Urinary bladder (tissue), 4 donors: ENCODE data around the gene KRTAP12-1. TPM values are rescaled to one million over a fixed set of nuclear protein-coding genes. Genes with fewer than 3 reads are reported as not detected.

Source experiments
- DNase-seq: peaks from one replicate; pipeline ENCODE4 v3.0.0-alpha.2; 2015; ENCODE audit errors: extremely low spot score
- H3K27ac ChIP-seq: one replicate; pipeline ENCODE4 v1.5.1; 2013; ENCODE audit warnings: low read depth, mild to moderate bottlenecking, moderate library complexity
- H3K36me3 ChIP-seq: one replicate; pipeline ENCODE4 v1.6.1; 2013; ENCODE audit warnings: mild to moderate bottlenecking, moderate library complexity; ENCODE audit not compliant: insufficient read depth
- H3K4me1 ChIP-seq: one replicate; pipeline ENCODE4 v1.6.1; 2013; ENCODE audit warnings: mild to moderate bottlenecking, moderate library complexity; ENCODE audit not compliant: insufficient read depth
- H3K4me3 ChIP-seq: one replicate; pipeline ENCODE4 v1.5.1; 2013; ENCODE audit warnings: low read depth, low read length
- WGBS: extraction: QIAGEN DNeasy Blood & Tissue Kit; methylation state at CpG from one replicate; pipeline ENCODE4 v1.1.7; 2013; 5-methylcytosine and 5-hydroxymethylcytosine counted together
- polyA plus RNA-seq: library from polyadenylated mRNA; stranded (reverse); fragments of 200-250 nt; gene quantifications from one replicate; pipeline ENCODE4 v1.2.3, GENCODE V29; 2013
- total RNA-seq: library from RNA; depleted of rRNA; stranded (reverse); fragments of >200 nt; gene quantifications from one replicate; pipeline ENCODE4 v1.2.3, GENCODE V29; 2014
- donor health status: healthy with polysubstance abuse.
- donor health status: healthy.

The KRTAP12-1 gene, protein sequence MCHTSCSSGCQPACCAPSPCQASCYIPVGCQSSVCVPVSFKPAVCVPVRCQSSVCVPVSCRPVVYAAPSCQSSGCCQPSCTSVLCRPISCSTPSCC
- total RNA-seq: not detected
- not detected for polyA plus RNA-seq

DNA sequence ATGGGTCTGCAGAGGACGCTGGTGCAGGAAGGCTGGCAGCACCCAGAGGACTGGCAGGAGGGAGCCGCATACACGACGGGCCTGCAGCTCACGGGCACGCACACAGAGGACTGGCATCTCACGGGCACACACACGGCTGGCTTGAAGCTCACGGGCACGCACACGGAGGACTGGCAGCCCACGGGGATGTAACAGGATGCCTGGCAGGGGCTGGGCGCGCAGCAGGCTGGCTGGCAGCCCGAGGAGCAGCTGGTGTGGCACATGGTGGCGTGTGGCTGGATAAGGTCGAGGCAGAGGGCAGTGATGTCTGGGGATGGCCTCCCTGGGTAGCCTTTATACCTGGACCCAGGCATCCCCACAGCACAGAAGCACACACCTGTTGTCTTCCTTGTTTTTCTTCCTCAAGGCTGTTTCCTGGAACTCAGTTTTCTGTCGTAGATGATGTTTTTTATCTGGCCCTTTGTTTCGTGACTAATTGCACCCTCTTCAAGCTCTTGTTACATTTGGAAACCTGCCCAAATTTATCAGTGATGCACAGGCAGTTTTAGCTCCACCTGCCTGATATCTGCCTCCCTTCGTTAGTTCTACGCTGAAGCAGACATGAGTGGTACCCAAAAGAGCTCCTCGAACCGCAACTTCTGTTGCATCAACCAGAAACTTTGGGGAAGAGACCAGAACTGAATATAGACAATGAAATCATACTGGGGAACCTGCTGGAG lies at the start of gene KRTAP12-1:
TSS of gene KRTAP12-1 (minus strand) at position 303 of the 719 bp plus-strand sequence. CDS start at position 263, 40 bp downstream.
- no peaks in the 10 kb centered on the region for H3K4me1 ChIP-seq
- no peak within 1 kb of the TSS for H3K4me3 ChIP-seq
- no peaks in the 10 kb centered on the region for H3K36me3 ChIP-seq
- no peak within 1 kb of the TSS for H3K27ac ChIP-seq
- no peak for DNase-seq
- 75% methylated on average over 23 of the region's 23 CpGs for WGBS

DNA sequence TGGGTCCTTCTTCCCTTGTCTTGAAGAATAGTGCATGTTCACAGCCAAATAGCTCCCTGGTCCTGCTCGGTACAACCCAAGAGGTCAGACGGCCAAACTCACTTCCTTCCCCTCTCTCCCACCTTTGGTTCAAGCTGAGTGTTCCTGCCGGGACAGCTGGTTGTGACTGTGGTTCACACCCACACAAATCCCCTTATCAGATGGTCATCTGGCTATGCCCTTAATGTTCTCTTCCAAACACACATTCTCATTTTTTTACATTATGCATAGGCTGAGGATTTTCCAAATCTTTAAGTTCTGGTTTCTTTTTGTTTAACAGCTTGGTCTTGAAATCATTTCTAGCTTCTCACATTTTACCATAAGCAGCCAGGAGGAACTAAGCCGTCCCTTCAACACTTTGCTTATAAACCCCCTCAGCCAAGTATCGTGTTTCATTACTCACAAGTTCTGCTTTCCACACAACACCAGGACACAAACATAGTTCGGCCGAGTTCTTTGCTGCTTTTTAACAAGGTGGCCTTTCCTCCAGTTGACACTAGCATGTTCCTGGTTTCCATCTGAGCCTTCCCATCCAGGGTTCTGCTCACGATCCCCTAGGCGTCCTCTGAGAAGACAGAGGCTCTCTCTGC lies 49.1 kb upstream of the KRTAP12-1 start:
- Histone ChIP-seq H3K4me1 (no peaks in the 10 kb centered on the region), H3K4me3 (no peak overlapping the region), H3K36me3 (no peaks in the 10 kb centered on the region), H3K27ac (no peak overlapping the region)
- WGBS: 22% methylated on average over 9 of the region's 9 CpGs
- DNase-seq: no peak

DNA sequence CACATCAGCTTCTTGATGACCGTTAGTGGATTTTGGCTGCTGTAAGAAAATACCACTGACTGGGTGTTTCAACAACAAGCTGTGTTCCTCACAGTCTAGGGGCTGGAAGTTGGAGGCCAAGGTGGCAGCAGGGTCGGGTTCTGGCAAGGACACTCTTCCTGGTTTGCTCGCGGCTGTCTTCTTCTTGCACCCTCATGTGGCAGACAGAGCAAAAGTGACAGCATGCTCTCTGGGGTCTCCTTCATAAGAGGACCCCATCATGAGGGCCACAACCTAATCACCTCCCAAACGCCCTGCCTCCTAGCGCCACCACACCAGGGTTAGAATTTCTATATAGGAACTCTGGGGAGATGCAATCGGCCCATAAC lies 48.0 kb upstream of the KRTAP12-1 start:
- H3K4me1 ChIP-seq: no peaks in the 10 kb centered on the region
- DNase-seq: no peak
- 92% methylated on average over 7 of the region's 7 CpGs for WGBS
- no peak overlapping the region for H3K27ac ChIP-seq
- H3K4me3 ChIP-seq: no peak overlapping the region
- H3K36me3 ChIP-seq: no peaks in the 10 kb centered on the region

DNA sequence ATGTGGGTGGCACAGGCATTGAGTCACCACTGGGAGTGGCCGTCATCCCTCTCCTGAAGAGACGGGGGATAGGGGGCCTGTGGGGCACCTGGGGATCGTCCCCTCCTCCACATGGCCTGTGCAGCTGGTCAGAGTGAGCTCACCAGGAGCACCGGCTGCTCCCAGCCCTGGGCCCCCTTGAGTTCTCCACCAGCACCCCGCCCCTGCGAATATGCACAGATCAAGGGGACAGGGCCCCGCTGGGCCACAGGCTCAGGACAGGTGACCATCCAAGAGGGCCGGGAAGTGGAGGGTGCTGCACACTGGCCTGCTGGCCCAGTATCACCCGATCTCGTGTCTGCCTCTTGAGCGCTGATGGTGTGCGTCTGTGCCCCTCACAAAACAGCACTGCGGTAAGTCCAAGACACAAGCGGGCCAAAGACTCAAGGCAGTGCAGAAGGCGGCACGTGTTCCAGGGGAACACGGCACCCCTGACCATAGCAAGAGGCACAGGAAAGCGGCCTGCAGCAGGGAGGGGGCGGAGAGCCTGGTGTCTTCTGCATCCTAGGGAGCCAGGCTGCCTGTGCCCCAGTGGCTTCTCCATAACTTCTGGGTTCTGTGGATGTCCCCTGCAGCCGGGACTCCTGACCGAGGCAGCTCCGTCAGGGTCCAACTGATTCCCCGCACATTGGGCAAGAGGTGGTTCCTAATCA lies 47.5 kb upstream of the KRTAP12-1 start:
- H3K36me3 ChIP-seq: no peaks in the 10 kb centered on the region
- H3K4me3 ChIP-seq: no peak overlapping the region
- DNase-seq: no peak
- H3K4me1 ChIP-seq: no peaks in the 10 kb centered on the region
- 91% methylated on average over 23 of the region's 23 CpGs for WGBS
- no peak overlapping the region for H3K27ac ChIP-seq

DNA sequence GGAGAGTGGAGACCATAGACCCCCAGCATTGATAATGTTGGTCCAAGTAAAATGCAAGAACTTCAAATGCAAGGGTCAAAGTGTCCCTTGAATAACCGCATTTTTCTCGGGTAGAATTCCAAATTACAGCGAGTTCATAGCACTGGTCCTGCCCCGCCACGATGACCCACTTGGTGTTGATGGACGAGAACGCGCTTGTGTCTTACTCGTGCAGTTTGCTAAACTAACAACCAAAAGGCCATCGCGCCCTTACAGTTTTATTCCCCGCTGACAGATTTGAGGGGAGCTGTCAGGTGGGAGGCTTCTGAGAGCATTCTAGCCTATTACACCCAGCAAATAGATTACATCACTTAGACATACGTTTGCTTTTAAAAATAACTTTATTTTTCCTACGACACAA lies 46.8 kb upstream of the KRTAP12-1 start:
- Histone ChIP-seq H3K4me1 (no peaks in the 10 kb centered on the region), H3K27ac (no peak overlapping the region), H3K36me3 (no peaks in the 10 kb centered on the region), H3K4me3 (no peak overlapping the region)
- DNase-seq: no peak
- 83% methylated on average over 14 of the region's 14 CpGs for WGBS

DNA sequence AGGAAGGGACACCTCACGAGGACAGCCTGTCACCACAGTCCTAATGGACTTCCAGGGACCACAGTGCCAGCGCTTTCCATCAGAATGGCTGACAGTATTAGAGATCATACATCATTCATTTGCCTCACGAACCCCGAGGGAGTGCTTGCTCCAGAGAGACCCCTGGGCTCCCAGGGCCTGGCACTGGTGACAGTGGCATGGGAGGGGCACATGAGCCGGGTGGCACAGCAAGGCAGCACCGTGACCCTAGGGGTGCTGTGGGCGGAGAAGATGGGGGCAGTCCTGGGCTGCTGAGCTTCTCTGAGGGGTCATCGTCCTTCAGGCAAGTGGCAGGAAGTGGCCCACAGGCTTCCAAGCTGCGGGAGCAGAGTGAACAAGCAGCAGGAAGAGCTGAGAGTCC lies 45.8 kb upstream of the KRTAP12-1 start:
- H3K4me3 ChIP-seq: no peak overlapping the region
- no peaks in the 10 kb centered on the region for H3K36me3 ChIP-seq
- no peak overlapping the region for H3K27ac ChIP-seq
- no peak for DNase-seq
- 76% methylated on average over 9 of the region's 9 CpGs for WGBS
- no peaks in the 10 kb centered on the region for H3K4me1 ChIP-seq

DNA sequence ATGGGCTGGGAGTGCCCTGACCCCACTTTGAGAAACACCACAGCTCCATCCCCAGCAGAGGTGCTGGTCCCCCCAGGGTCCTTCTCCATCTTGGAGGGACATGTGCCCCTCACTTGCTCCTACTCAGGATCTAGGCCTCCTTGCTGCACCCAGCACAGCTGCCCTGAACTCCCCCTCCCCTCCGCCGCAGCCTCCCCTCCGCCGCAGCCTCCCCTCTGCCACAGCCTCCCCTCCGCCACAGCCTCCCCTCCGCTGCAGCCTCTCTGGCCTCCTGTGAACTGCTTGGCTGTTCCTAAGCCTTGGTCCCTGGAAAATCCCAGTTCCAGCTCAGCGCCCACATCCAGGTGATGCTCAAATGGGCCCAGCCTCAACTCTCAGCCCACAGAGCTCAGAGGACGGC lies 45.4 kb upstream of the KRTAP12-1 start:
- no peak overlapping the region for H3K4me3 ChIP-seq
- no peak for DNase-seq
- 93% methylated on average over 8 of the region's 8 CpGs for WGBS
- H3K4me1 ChIP-seq: no peaks in the 10 kb centered on the region
- H3K36me3 ChIP-seq: no peaks in the 10 kb centered on the region
- H3K27ac ChIP-seq: no peak overlapping the region

DNA sequence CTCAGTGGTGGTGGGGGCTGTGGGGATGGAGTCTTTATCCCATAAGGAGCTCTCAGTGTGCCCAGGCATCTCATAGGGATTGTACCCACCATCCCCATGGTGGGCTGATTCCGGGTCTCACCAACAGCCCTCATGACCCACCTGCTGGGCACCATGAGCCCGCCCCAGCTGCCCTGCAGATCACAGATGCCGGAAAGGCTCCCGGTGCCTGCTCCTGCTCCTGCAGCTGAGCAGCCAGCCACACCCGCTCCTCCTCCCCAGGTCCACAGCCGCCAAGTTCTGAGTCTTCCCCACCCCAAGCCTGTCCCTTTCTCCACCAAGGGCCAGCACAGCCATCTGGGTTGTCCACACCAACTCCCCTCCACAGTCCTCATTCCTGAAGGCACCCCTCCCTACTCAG lies 44.9 kb upstream of the KRTAP12-1 start:
- 74% methylated on average over 6 of the region's 6 CpGs for WGBS
- Histone ChIP-seq H3K4me1 (no peaks in the 10 kb centered on the region), H3K36me3 (no peaks in the 10 kb centered on the region), H3K4me3 (no peak overlapping the region), H3K27ac (no peak overlapping the region)
- DNase-seq: no peak

DNA sequence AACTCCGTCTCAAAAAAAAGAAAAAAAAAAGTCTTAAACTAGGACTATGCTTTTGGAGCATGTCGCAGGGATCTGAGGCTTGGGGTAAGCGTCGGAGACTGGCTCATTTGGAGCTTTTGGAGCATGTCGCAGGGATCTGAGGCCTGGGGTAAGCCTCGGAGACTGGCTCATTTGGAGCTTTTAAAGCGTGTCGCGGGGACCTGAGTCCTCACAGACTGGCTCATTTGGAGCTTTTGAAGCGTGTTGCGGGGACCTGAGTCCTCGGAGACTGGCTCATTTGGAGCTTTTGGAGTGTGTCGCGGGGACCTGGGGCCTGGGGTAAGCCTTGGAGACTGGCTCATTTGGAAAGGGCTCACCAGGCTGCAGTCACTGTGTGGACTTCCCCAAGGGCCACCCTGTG lies 43.0 kb upstream of the KRTAP12-1 start:
- Histone ChIP-seq H3K36me3 (no peaks in the 10 kb centered on the region), H3K27ac (no peak overlapping the region), H3K4me3 (no peak overlapping the region), H3K4me1 (no peaks in the 10 kb centered on the region)
- DNase-seq: no peak
- 89% methylated on average over 14 of the region's 14 CpGs for WGBS

DNA sequence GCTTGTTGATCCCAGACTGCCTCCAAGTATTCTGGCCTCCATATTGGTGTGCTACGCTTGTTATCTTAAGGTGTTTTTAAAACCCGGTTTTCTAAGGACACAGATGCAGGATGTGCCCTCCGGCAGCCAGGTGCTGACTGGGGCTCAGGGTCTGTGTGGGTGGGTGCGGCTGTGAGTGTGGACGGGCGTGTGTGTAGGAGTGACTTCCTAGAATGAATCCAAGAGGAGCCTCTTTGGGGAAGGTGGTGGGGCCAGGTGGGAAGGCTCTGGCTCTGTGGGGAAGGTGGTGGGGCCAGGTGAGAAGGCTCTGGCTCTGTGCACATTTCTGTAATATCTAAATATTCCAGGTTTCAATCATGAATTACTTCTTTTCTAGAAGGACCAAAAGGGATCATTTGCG lies 42.2 kb upstream of the KRTAP12-1 start:
- no peak for DNase-seq
- no peaks in the 10 kb centered on the region for H3K4me1 ChIP-seq
- H3K27ac ChIP-seq: no peak overlapping the region
- no peaks in the 10 kb centered on the region for H3K36me3 ChIP-seq
- no peak overlapping the region for H3K4me3 ChIP-seq
- WGBS: 89% methylated on average over 7 of the region's 7 CpGs

DNA sequence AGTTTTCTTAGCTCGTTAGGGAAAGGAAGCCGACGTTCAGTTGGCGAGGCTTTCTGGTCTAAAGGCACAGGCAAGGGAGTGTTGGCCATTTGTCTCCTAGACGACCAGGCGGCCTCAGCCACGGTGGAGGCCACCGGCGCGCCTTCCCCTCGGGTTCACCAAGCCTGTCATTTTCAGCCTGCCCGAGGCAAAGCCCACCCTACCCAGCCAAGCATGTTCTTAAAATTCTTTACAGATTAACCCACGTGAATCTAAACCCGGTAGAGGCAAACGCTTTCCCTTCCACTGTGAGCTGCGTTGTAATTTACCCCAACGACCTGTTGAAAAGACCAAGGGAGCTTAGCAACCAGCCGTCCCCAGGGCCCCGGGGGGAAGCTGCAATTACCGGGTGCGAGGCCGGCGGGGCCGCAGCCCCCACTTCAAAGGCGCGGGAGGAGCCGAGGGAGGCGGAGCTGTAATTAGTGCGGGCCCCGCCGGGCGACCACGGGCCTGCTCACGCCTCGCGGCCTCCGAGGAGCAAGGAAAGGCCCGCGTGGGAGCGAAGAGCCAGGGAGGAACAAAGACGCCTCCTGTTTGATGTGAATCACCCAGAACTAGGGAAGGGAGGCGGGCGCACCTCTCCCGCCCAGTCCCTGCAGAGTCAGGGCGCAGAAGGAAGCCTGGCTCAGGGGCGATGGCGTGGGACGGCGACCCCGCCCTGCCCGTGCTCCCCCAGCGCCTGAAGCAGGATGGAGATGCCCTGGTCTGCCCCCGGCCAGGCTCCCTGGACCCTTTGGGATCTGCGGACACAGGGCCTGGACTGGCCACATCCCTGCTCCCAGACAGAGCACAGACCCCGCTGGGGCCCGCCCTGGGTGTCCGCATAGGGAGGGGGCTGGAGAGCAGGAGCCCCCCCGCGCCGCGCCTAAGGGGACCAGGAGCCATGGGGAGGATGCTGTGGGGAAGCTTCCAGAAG lies 41.5 kb upstream of the KRTAP12-1 start:
- no peak overlapping the region for H3K4me3 ChIP-seq
- 17% methylated on average over 61 of the region's 61 CpGs for WGBS
- DNase-seq: no peak

DNA sequence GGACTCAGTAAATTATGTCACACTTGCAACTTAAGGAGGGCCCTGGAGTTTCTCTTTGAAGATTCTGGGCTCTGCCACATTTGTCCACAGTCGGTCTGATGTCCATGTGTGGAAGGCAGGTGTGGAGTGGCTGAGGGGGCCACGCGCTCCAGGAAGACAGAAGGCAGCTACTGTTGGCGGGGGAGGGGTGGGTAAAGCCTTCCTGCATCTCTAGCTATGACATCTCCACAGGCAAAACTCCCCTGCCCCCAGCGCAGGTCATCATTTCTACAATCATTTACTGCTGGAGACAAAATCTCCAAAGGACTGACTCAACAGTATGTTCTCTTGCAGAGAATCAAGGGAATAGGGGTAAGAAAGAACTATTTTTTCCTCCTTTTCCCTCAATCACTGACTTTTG lies 40.8 kb upstream of the KRTAP12-1 start:
- WGBS: 47% methylated on average over 5 of the region's 5 CpGs
- H3K36me3 ChIP-seq: no peaks in the 10 kb centered on the region
- DNase-seq: no peak

More for the DNA sequence above, 41.5 kb upstream of the KRTAP12-1 start:
- no peaks in the 10 kb centered on the region for H3K36me3 ChIP-seq
- H3K27ac ChIP-seq: no peak overlapping the region
- no peaks in the 10 kb centered on the region for H3K4me1 ChIP-seq

DNA sequence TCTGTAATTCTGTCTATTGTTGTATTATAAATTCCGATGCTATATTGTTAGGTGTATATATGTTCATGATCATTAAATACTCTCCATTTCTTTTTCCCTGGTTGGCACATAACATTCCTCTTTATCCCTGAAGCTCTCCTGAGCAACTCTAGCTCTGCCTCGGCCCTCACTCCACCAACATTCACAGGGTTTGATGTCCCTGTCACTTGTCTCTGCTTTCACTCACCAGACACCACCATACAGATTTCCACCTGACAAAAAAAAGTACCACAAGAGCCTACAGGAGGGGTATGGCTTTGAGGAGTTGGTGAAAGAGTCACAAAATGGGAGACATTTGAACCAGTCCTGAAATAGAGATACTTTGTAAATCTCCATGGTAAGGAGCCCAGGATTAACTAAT lies 38.2 kb upstream of the KRTAP12-1 start:
- no peak for DNase-seq
- Histone ChIP-seq H3K4me1 (no peaks in the 10 kb centered on the region), H3K27ac (no peak overlapping the region), H3K36me3 (no peaks in the 10 kb centered on the region), H3K4me3 (no peak overlapping the region)
- 54% methylated on average over 2 of the region's 2 CpGs for WGBS

More for the DNA sequence above, 40.8 kb upstream of the KRTAP12-1 start:
- Histone ChIP-seq H3K4me3 (no peak overlapping the region), H3K4me1 (no peaks in the 10 kb centered on the region), H3K27ac (no peak overlapping the region)
